NT2/D1 (cell line): Measurements from ENCODE around the gene PLCD1.
A peak's percentile ranks its signal among the peaks of the same experiment; 100 is the strongest.
"Not testable (repeated sequence)": the region's sequence is repeated elsewhere in the genome, so short reads cannot be mapped to it uniquely, and the experiment has no call there.

Experiments
- DNase-seq: peaks from one replicate; pipeline ENCODE4 v3.0.0-alpha.2; 2011; ENCODE audit warnings: low read depth, low spot score
- H3K27me3 ChIP-seq: 2 replicates; pipeline ENCODE4 v1.6.0; 2011; ENCODE audit warnings: mild to moderate bottlenecking; ENCODE audit not compliant: insufficient read length, insufficient read depth
- H3K36me3 ChIP-seq: 2 replicates; pipeline ENCODE4 v1.6.1; 2011; ENCODE audit warnings: mild to moderate bottlenecking, low read length, mixed read lengths; ENCODE audit not compliant: insufficient read depth, insufficient read length
- H3K4me1 ChIP-seq: 2 replicates; pipeline ENCODE4 v1.5.1; 2011; ENCODE audit not compliant: insufficient read depth, insufficient read length
- H3K4me3 ChIP-seq: 2 replicates; pipeline ENCODE4 v1.5.1; 2011; ENCODE audit warnings: low read depth; ENCODE audit not compliant: insufficient read length
- H3K9ac ChIP-seq: 2 replicates; pipeline ENCODE4 v1.6.0; 2011; ENCODE audit warnings: low read depth; ENCODE audit not compliant: insufficient read length
- H3K9me3 ChIP-seq: 2 replicates; pipeline ENCODE4 v1.5.1; 2011; ENCODE audit warnings: mild to moderate bottlenecking, low read length; ENCODE audit not compliant: insufficient read depth
- SUZ12 ChIP-seq: IDR thresholded peaks from 2 replicates; pipeline ENCODE4 v1.6.1; 2011; ENCODE audit not compliant: insufficient read length, insufficient read depth; ENCODE audit errors: extremely low read depth
- YY1 ChIP-seq: IDR thresholded peaks from 2 replicates; pipeline ENCODE4 v1.6.1; 2011; ENCODE audit not compliant: insufficient read length, insufficient read depth
- ZNF274 ChIP-seq: IDR thresholded peaks from 2 replicates; pipeline ENCODE4 v1.6.1; 2011; ENCODE audit warnings: mild to moderate bottlenecking, low read depth, low read length

The PLCD1 gene

DNA sequence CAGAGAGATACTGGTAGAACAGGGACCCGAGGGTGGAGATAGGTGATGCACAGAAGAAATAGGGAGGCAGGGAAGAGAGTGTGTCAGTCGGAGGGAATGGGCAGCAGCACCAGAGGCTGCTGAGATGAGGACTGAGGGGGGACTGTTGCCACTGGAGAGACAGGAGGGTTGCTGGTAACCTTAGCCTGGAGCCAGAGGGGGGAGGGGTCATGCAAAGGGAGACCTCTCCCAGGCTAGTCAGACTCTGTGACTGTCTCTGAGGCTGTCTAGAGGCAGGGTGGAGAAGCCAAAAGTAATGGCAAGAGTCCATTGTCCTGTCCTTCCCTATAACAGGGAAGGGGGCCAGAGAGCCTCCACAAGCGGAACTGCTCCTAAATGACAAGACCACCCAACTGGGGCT lies 7.5 kb upstream of the PLCD1 start:
- Histone ChIP-seq H3K36me3 (no peaks in the 10 kb centered on the region), H3K9me3 (no peaks in the 10 kb centered on the region), H3K4me3 (no peak overlapping the region), H3K27me3 (peaks cover 36% of the 10 kb centered on the region), H3K9ac (no peak overlapping the region), H3K4me1 (peaks cover 9% of the 10 kb centered on the region)
- no peak for DNase-seq
- TF ChIP-seq YY1: no peak
- TF ChIP-seq SUZ12: no peak
- TF ChIP-seq ZNF274: no peak

DNA sequence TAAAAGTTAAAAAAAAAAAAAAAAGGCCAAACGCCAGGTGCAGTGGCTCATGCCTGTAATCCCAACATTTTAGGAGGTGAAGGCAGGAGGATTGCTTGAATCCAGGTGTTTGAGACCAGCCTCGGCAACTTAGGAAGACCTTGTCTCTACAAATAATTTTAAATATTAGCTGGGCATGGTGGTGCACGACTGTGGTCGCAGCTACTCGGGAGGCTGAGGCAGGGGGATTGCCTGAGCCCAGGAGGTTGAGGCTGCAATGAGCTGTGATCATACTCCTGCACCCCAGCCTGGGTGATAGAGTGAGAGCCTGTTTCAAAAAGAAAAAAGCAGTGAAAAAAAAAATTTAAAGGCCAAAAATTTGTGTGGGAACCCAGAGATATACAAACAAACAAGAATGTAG lies 6.8 kb upstream of the PLCD1 start:
- Histone ChIP-seq H3K9me3 (no peaks in the 10 kb centered on the region), H3K4me1 (peaks cover 11% of the 10 kb centered on the region), H3K27me3 (peaks cover 42% of the 10 kb centered on the region), H3K9ac (no peak overlapping the region), H3K36me3 (no peaks in the 10 kb centered on the region), H3K4me3 (no peak overlapping the region)
- no peak for TF ChIP-seq SUZ12
- TF ChIP-seq ZNF274: no peak
- no peak for TF ChIP-seq YY1
- no peak for DNase-seq

DNA sequence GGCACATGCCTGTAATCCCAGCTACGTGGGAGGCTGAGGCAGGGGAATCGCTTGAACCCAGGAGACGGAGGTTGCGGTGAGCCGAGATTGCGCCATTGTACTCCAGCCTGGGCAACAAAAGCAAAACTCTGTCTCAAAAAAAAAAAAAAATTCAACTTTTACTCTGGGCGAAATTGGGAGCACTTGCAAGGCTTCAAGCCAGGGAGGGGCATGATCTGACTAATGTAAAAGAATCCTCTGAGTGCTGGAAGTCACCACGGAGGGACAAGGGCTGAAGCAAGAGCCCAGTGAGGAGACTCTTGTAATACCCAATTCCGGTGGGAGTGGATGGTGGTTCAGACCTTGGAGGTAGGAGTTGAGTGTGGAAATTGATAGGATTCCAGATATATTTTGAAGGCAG lies 4.9 kb upstream of the PLCD1 start:
- H3K9ac ChIP-seq, H3K4me3 ChIP-seq: not testable (repeated sequence)

DNA sequence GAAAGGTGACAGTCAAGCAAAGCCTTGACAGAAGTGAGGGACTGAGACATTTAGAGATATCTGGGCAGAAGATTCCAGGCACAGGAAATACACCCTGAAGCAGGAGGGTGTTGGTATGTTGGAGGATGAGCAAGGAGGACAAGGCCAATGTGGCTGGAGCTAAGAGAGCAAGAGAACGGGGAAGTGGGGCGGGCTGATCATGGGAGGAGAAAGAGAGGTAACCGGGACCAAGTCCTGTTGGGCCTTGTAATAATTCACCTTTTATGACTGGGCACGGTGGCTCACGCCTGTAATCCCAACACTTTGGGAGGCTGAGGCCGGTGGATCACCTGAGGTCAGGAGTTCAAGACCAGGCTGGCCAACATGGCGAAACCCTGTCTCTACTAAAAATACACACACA lies 4.1 kb upstream of the PLCD1 start:
- Histone ChIP-seq H3K4me1 (peaks cover 20% of the 10 kb centered on the region), H3K27me3 (peaks cover 44% of the 10 kb centered on the region)
- not testable (repeated sequence) for H3K9me3 ChIP-seq, DNase-seq, H3K4me3 ChIP-seq, H3K9ac ChIP-seq, H3K36me3 ChIP-seq

More for the DNA sequence above, 4.9 kb upstream of the PLCD1 start:
- H3K36me3 ChIP-seq, H3K9me3 ChIP-seq, DNase-seq: not testable (repeated sequence)
- Histone ChIP-seq H3K4me1 (peaks cover 19% of the 10 kb centered on the region), H3K27me3 (peaks cover 44% of the 10 kb centered on the region)

DNA sequence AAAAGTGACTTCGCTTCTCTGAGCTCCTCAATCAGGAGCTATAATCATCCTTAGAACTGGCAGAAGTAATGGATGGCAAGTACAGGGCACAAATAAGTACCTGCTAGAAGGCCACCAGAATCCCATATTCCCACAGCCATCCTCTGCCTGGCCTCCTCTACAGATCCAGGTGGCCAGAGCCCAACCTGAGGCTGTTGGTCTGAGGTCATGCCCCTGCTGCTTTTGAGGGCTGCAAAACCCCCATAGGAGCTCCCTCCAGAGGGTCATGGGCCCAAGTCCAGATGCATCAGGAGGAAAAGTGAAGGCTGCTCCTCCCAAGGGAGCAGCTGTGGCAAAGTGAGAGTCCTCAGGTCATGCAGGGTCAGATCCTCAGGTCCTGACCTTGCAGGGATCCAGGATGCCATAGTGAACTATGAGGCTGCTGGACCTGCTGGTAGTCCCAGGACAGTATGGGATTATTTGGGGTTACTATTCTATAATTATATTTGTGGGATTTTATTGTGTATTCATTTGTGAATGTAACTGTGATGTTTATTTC lies 3.0 kb upstream of the PLCD1 start:
- Histone ChIP-seq H3K9me3 (no peaks in the 10 kb centered on the region), H3K4me3 (no peak overlapping the region), H3K36me3 (no peaks in the 10 kb centered on the region), H3K27me3 (peaks cover 50% of the 10 kb centered on the region), H3K9ac (no peak overlapping the region), H3K4me1 (peaks cover 22% of the 10 kb centered on the region)
- TF ChIP-seq SUZ12 (no peak), ZNF274 (no peak), YY1 (no peak)
- DNase-seq: no peak

DNA sequence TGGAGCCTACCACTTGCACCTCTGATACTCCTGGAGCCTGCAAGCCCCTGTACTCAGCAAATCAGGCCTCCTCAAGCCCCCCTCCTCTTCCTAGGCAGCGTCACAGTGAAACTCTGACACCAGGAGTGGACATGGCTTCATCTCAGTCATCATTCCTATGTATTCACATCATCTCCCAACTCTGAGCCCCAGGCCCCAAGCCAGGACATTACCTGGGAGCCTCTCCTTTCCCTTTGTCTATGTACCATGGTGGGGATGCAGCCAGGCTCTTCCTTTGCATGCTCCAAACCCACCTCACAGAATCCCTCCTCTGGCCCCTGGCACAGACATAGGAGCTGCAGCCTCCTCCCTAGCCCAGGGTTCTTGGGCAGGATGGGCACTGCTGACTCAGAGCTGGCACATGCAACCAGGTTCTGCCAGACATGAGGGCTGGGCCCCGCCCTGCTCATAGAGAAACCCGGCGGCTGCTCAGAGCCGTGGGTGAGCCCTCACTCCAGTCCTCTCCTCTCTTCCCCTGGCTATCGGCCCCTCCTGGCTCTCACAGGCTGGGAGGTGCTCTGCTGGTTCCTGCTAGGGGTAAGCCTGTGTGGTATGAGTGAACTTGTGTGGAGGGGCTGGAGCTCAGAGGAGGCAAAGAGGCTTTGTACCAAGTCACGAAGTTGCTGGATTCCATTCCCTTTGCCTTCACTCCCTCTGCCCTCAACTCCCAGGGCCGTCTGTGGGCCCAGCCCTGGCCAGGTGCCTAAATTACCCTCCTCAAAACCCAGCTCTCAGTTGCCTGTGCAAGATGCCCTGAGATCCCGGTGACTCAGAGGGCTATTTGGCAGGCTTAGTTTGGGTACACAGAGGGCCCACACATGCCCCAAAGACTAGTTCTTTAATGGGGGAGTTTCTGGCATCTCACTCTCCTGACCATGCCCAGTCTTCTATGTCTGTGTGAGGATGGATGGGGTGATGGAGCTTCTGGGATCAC lies 1.9 kb upstream of the PLCD1 start:
- no peak for DNase-seq

DNA sequence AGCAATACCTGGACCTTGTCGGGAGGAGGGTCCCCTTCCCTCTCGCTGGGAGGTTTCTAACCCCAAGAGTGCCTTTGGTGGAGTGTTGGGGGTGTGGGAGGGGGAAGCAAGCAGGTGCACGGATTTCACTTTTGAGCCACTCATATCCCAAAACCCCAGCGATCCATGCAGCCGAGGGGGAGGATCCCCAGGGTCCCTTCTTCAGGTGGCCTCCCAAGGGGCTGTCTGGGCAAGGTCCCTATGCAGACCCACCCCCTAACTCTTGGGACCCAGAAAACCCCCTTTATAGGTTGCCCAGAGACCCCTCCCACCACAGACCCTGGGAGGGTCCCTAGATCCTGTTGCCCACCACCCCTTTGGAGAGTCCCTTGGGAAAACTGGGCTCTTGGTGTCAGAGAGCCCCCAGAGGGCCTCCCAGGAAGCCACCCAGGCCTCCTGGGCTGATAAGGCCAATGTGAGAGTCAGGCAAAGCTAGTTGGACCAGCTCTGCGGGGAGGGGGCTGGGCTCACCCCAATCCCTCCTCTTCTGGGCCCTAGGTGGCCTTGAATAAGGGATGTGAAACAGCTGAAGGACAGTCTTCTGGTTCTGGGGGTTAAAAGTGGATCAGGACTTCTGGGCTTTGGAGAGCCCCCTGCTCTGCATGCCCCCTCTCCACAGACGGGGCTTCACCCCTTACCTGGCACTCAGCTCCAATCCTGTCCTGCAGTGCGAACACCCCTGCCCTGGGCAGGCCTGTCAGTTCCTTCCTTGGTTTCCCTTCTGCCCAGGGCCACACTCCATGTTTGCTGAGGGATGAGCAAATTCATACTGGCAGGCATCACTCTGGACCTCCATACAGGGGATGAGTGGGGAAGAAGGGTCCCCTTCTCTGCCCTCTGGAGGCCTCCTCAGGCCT lies 932 bp upstream of the PLCD1 start:
- peak overlapping the region; percentile 58 for H3K9ac ChIP-seq
- H3K4me3 ChIP-seq: peak overlapping the region; percentile 55

More for the DNA sequence above, 1.9 kb upstream of the PLCD1 start:
- TF ChIP-seq SUZ12: no peak
- TF ChIP-seq YY1: no peak
- TF ChIP-seq ZNF274: no peak
- Histone ChIP-seq H3K9me3 (no peaks in the 10 kb centered on the region), H3K4me3 (no peak overlapping the region), H3K27me3 (peaks cover 60% of the 10 kb centered on the region), H3K4me1 (peaks cover 19% of the 10 kb centered on the region), H3K9ac (no peak overlapping the region), H3K36me3 (no peaks in the 10 kb centered on the region)

More for the DNA sequence above, 932 bp upstream of the PLCD1 start:
- Histone ChIP-seq H3K9me3 (no peaks in the 10 kb centered on the region), H3K27me3 (peaks cover 68% of the 10 kb centered on the region), H3K36me3 (no peaks in the 10 kb centered on the region), H3K4me1 (peaks cover 19% of the 10 kb centered on the region)
- TF ChIP-seq YY1 (no peak), SUZ12 (no peak), ZNF274 (no peak)
- DNase-seq: no peak
